Cardiac septum (tissue), 1 donor: ENCODE results near the gene SLC7A8. TPM values are rescaled to one million over a fixed set of nuclear protein-coding genes. Genes with fewer than 3 reads are reported as not detected.
"Not testable (repeated sequence)": the region's sequence is repeated elsewhere in the genome, so short reads cannot be mapped to it uniquely, and the experiment has no call there.

Experiments used
- DNase-seq: peaks from one replicate; pipeline ENCODE4 v3.0.0-alpha.2; 2020; ENCODE audit warnings: low spot score
- intact Hi-C: fragments of 100-400 bp; cut with DNase I; formaldehyde crosslinking; loops from one replicate; pipeline ENCODE4 v1.14.0; 2022
- total RNA-seq: library from RNA; stranded (reverse); fragmentation: NEBNext Ultra II Directional; extraction: Animal tissue kit (Norgen Biotek cat#: 25700); gene quantifications from one replicate; pipeline ENCODE4 v1.2.1, GENCODE V29; 2021
- donor health status: DM: no; HTN: no; CAD: no.

Gene SLC7A8
- total RNA-seq, 1 donor from 2014 or later: 4.4 TPM

- no peak for DNase-seq
- intact Hi-C loops: loop anchor here (1.0 kb wide), 1 partner anchor 68 kb away; no protein-coding TSS in a partner anchor
Observed at GRCh38 chr14:23119363-23120327, 63.8 kb downstream of the SLC7A8 start.

- intact Hi-C loops: no loop called here
- no peak for DNase-seq
Observed at GRCh38 chr14:23118506-23119362, 64.7 kb downstream of the SLC7A8 start, which contains the start of gene CEBPE. TSS of gene CEBPE (minus strand) at chr14:23119255. CDS start at chr14:23119091, 164 bp downstream.

- DNase-seq: no peak
- intact Hi-C loops: no loop called here
Observed at GRCh38 chr14:23117371-23118020, 66.0 kb downstream of the SLC7A8 start.

GRCh38 chr14:23115918-23116317 lies 67.5 kb downstream of the SLC7A8 start:
- DNase-seq: no peak
- intact Hi-C loops: no loop called here

GRCh38 chr14:23115039-23115731 lies 68.3 kb downstream of the SLC7A8 start:
- intact Hi-C loops: no loop called here
- no peak for DNase-seq

GRCh38 chr14:23114669-23115038 lies 68.8 kb downstream of the SLC7A8 start:
- DNase-seq: no peak
- intact Hi-C loops: no loop called here

GRCh38 chr14:23114120-23114458 lies 69.4 kb downstream of the SLC7A8 start:
- intact Hi-C loops: no loop called here
- DNase-seq: no peak

- no peak for DNase-seq
- intact Hi-C loops: no loop called here
Observed at GRCh38 chr14:23113431-23114119, 69.9 kb downstream of the SLC7A8 start.

- DNase-seq: no peak
- intact Hi-C loops: no loop called here
Observed at GRCh38 chr14:23112359-23113178, 70.9 kb downstream of the SLC7A8 start.

- no peak for DNase-seq
- intact Hi-C loops: no loop called here
Observed at GRCh38 chr14:23110579-23111365, 72.7 kb downstream of the SLC7A8 start.

GRCh38 chr14:23109769-23110168 lies 73.7 kb downstream of the SLC7A8 start:
- DNase-seq: no peak
- intact Hi-C loops: no loop called here

GRCh38 chr14:23108169-23108568 lies 75.3 kb downstream of the SLC7A8 start:
- intact Hi-C loops, DNase-seq: not testable (repeated sequence)

- intact Hi-C loops, DNase-seq: not testable (repeated sequence)
Observed at GRCh38 chr14:23107620-23108019, 75.8 kb downstream of the SLC7A8 start.

- intact Hi-C loops: no loop called here
- DNase-seq: no peak
Observed at GRCh38 chr14:23106747-23107045, 76.8 kb downstream of the SLC7A8 start.

- intact Hi-C loops: no loop called here
- DNase-seq: no peak
Observed at GRCh38 chr14:23105348-23105824, 78.1 kb downstream of the SLC7A8 start.

- intact Hi-C loops: no loop called here
- no peak for DNase-seq
Observed at GRCh38 chr14:23104591-23105347, 78.7 kb downstream of the SLC7A8 start, which contains the start of gene CIROP. TSS of gene CIROP (minus strand) at chr14:23104989. CDS start at chr14:23104920, 69 bp downstream.
